Prostate gland (tissue), 2 donors: ENCODE data around the gene KLF5. TPM values are rescaled to one million over a fixed set of nuclear protein-coding genes. Genes with fewer than 3 reads are reported as not detected.

Source experiments
- DNase-seq: peaks from one replicate; pipeline ENCODE4 v3.0.0-alpha.2; 2019; ENCODE audit warnings: low spot score
- H3K27ac ChIP-seq, 2 donors: fragments of 200-600 bp; sonication (generic); 2 replicates each; pipeline ENCODE4 v1.5.1; 2017 to 2019
- H3K27me3 ChIP-seq: fragments of 200-600 bp; sonication (generic); replicated peaks from 2 replicates; pipeline ENCODE4 v1.5.1; 2019; ENCODE audit not compliant: insufficient read depth
- H3K36me3 ChIP-seq, 2 donors: fragments of 200-600 bp; sonication (generic); 1 replicate in 1 of 2; 2 replicates in 1 of 2; pipeline versions ENCODE4 v1.5.1 to v1.8.1; 2017 to 2019
- H3K4me1 ChIP-seq: fragments of 200-600 bp; sonication (generic); replicated peaks from 2 replicates; pipeline ENCODE4 v1.5.1; 2019
- H3K4me3 ChIP-seq, 2 donors: fragments of 200-600 bp; sonication (generic); 2 replicates each; pipeline ENCODE4 v1.5.1; 2017 to 2019
- H3K9me3 ChIP-seq: fragments of 200-600 bp; sonication (generic); 2 replicates; pipeline ENCODE4 v1.5.1; 2017
- CTCF ChIP-seq, 4 experiments: fragments of 200-600 bp in 2 of 4; fragments of 450-650 bp in 2 of 4; sonication (generic) in 2 of 4; IDR thresholded peaks; 1 replicate in 3 of 4; 2 replicates in 1 of 4; pipeline ENCODE4 v1.5.1; 2016 to 2019; ENCODE audit warnings: antibody characterized with exemption in 4 of 4, mild to moderate bottlenecking in 2 of 4, moderate library complexity in 2 of 4
- POLR2A ChIP-seq: fragments of 450-650 bp; IDR thresholded peaks from one replicate; pipeline ENCODE4 v1.6.1; 2016; ENCODE audit warnings: antibody characterized with exemption, mild to moderate bottlenecking
- POLR2AphosphoS5 ChIP-seq: sonication (generic); formaldehyde crosslinking; IDR thresholded peaks from one replicate; pipeline ENCODE4 v1.6.1; 2017; ENCODE audit warnings: antibody characterized with exemption
- WGBS: methylation state at CpG from one replicate; pipeline ENCODE4 v1.1.5; 2018; 5-methylcytosine and 5-hydroxymethylcytosine counted together
- intact Hi-C: fragments of 100-400 bp; cut with DNase I; formaldehyde crosslinking; loops from one replicate; pipeline ENCODE4 v1.14.2; 2022
- total RNA-seq, 2 donors: library from RNA; depleted of rRNA; stranded (reverse); fragments of >200 nt; gene quantifications; one replicate each; pipeline ENCODE4 v1.1.0, GENCODE V29; 2016

KLF5 gene
- 10 to 100 TPM; 42.3 to 50.6 TPM for total RNA-seq

GRCh38 chr13:73058736-73059459, at the start of gene KLF5:
Gene KLF5, plus strand, starts transcription at chr13:73059005. Its CDS starts 323 bp downstream, at chr13:73059328.
- Histone ChIP-seq H3K9me3 (no peaks in the 10 kb centered on the region), H3K27me3 (no peaks in the 10 kb centered on the region), H3K4me1 (no peaks in the 10 kb centered on the region), H3K27ac (peak within 1 kb of the TSS; percentile 85 to 89), H3K4me3 (peak within 1 kb of the TSS; percentile 77 to 88), H3K36me3 (no peaks in the 10 kb centered on the region)
- intact Hi-C loops = loop anchor here (5.0 to 10.0 kb wide), 2 partner anchors 234 to 277 kb away; partner anchors contain the start of genes DIS3 and PIBF1
- TF ChIP-seq POLR2A = peak; percentile 100
- no peak for TF ChIP-seq CTCF (IDR thresholded peaks at IDR 0.05)
- TF ChIP-seq POLR2AphosphoS5 = peak; percentile 98
- WGBS = 0% methylated on average over 43 of the region's 93 CpGs
- DNase-seq = peak; percentile 99

- no peak for DNase-seq
- TF ChIP-seq CTCF (IDR thresholded peaks at IDR 0.05) (no peak), POLR2A (no peak)
- intact Hi-C loops = no loop called here
- Histone ChIP-seq H3K27ac (no peak overlapping the region), H3K4me3 (no peak overlapping the region), H3K27me3 (no peaks in the 10 kb centered on the region), H3K4me1 (no peaks in the 10 kb centered on the region), H3K9me3 (no peaks in the 10 kb centered on the region), H3K36me3 (no peaks in the 10 kb centered on the region)
- 82% methylated on average over 5 of the region's 5 CpGs for WGBS
Measured at GRCh38 chr13:73011751-73012150, 47.1 kb upstream of the KLF5 start.

GRCh38 chr13:73015805-73016204, 43.0 kb upstream of the KLF5 start:
- H3K27me3 ChIP-seq = no peaks in the 10 kb centered on the region
- H3K36me3 ChIP-seq = no peaks in the 10 kb centered on the region
- H3K27ac ChIP-seq = no peak overlapping the region
- H3K4me3 ChIP-seq = no peak overlapping the region
- intact Hi-C loops = no loop called here
- WGBS = 91% methylated on average over 1 of the region's 1 CpG
- DNase-seq = no peak
- no peak for TF ChIP-seq POLR2A
- no peak for TF ChIP-seq CTCF (IDR thresholded peaks at IDR 0.05)
- no peak for TF ChIP-seq POLR2AphosphoS5
- no peaks in the 10 kb centered on the region for H3K4me1 ChIP-seq
- H3K9me3 ChIP-seq = no peaks in the 10 kb centered on the region

GRCh38 chr13:73018336-73018735, 40.5 kb upstream of the KLF5 start:
- no peaks in the 10 kb centered on the region for H3K9me3 ChIP-seq
- no peak for DNase-seq
- WGBS = 84% methylated on average over 1 of the region's 1 CpG
- no peak for TF ChIP-seq CTCF (IDR thresholded peaks at IDR 0.05)
- no peak for TF ChIP-seq POLR2AphosphoS5
- no peak for TF ChIP-seq POLR2A
- no peak overlapping the region for H3K27ac ChIP-seq
- no peak overlapping the region for H3K4me3 ChIP-seq
- no peaks in the 10 kb centered on the region for H3K27me3 ChIP-seq
- H3K36me3 ChIP-seq = no peaks in the 10 kb centered on the region
- no peaks in the 10 kb centered on the region for H3K4me1 ChIP-seq
- intact Hi-C loops = no loop called here
